MM.1S (cell line): ENCODE measurements around the gene SLC31A2.

Source experiments
- DNase-seq: peaks from one replicate; pipeline ENCODE4 v3.0.0-alpha.2; 2015
- H2AFZ ChIP-seq: fragments of 300-600 bp; sonication (generic); 2 replicates; pipeline ENCODE4 v1.6.0; 2016; ENCODE audit warnings: antibody characterized with exemption, low read length
- H3F3A ChIP-seq: fragments of 300-600 bp; sonication (generic); 2 replicates; pipeline ENCODE4 v1.6.1; 2016; ENCODE audit warnings: mild to moderate bottlenecking, antibody characterized with exemption, low read length, moderate library complexity, mixed read lengths; ENCODE audit not compliant: insufficient read depth
- H3K27ac ChIP-seq: fragments of 300-600 bp; sonication (generic); 2 replicates; pipeline ENCODE4 v1.5.1; 2016; ENCODE audit warnings: mild to moderate bottlenecking, low read length
- H3K27me3 ChIP-seq: fragments of 300-600 bp; sonication (generic); replicated peaks from 2 replicates; pipeline ENCODE4 v1.6.0; 2016; ENCODE audit warnings: low read length; ENCODE audit not compliant: insufficient read depth
- H3K36me3 ChIP-seq: fragments of 300-600 bp; sonication (generic); replicated peaks from 2 replicates; pipeline ENCODE4 v1.6.1; 2016; ENCODE audit warnings: mild to moderate bottlenecking, low read length, mixed read lengths; ENCODE audit not compliant: insufficient read depth
- H3K4me1 ChIP-seq: fragments of 300-600 bp; sonication (generic); 2 replicates; pipeline ENCODE4 v1.6.1; 2016; ENCODE audit warnings: low read length, mixed read lengths
- H3K4me2 ChIP-seq: fragments of 300-600 bp; sonication (generic); 2 replicates; pipeline ENCODE4 v1.6.0; 2016; ENCODE audit warnings: low read depth, low read length
- H3K4me3 ChIP-seq: fragments of 300-600 bp; sonication (generic); 2 replicates; pipeline ENCODE4 v1.5.1; 2016; ENCODE audit warnings: low read length, mixed read lengths
- H3K79me2 ChIP-seq: fragments of 300-600 bp; sonication (generic); 2 replicates; pipeline ENCODE4 v1.6.1; 2016; ENCODE audit warnings: mixed run types, low read length, mixed read lengths
- H3K9ac ChIP-seq: fragments of 300-600 bp; sonication (generic); 2 replicates; pipeline ENCODE4 v1.6.1; 2016; ENCODE audit warnings: low read length, mixed read lengths
- H3K9me2 ChIP-seq: fragments of 300-600 bp; sonication (generic); replicated peaks from 2 replicates; pipeline ENCODE4 v1.6.1; 2016; ENCODE audit warnings: mild to moderate bottlenecking, low read length, mixed read lengths; ENCODE audit not compliant: insufficient read depth
- H3K9me3 ChIP-seq: fragments of 300-600 bp; sonication (generic); replicated peaks from 2 replicates; pipeline ENCODE4 v1.6.1; 2016; ENCODE audit warnings: mild to moderate bottlenecking, low read length, mixed read lengths; ENCODE audit not compliant: insufficient read depth
- H4K20me1 ChIP-seq: fragments of 300-600 bp; sonication (generic); 2 replicates; pipeline ENCODE4 v1.6.1; 2016; ENCODE audit warnings: mild to moderate bottlenecking, low read length, moderate library complexity, mixed read lengths; ENCODE audit not compliant: insufficient read depth
- CTCF ChIP-seq: fragments of 300-600 bp; sonication (generic); IDR thresholded peaks from 2 replicates; pipeline ENCODE4 v1.5.1; 2016; ENCODE audit warnings: antibody characterized with exemption, low read length, mixed read lengths
- EZH2 ChIP-seq: fragments of 300-600 bp; sonication (generic); optimal IDR thresholded peaks from 2 replicates; pipeline ENCODE3; 2017; ENCODE audit warnings: low read depth, mild to moderate bottlenecking, antibody characterized with exemption, low read length, mixed read lengths
- EZH2phosphoT487 ChIP-seq: fragments of 300-600 bp; sonication (generic); IDR thresholded peaks from 2 replicates; pipeline ENCODE4 v1.6.1; 2018; ENCODE audit warnings: antibody characterized with exemption, low read length

SLC31A2 gene

GRCh38 chr9:113156880-113157279 lies 6.1 kb downstream of the SLC31A2 start:
- no peak for DNase-seq
- no peaks in the 10 kb centered on the region for H4K20me1 ChIP-seq
- TF ChIP-seq CTCF: no peak; the same call in 1 of the 2 replicates
- TF ChIP-seq EZH2phosphoT487: no peak
- no peak for TF ChIP-seq EZH2
- H3K79me2 ChIP-seq: no peaks in the 10 kb centered on the region
- H3K9me2 ChIP-seq: no peaks in the 10 kb centered on the region
- H3K27me3 ChIP-seq: no peaks in the 10 kb centered on the region
- no peaks in the 10 kb centered on the region for H3F3A ChIP-seq
- no peaks in the 10 kb centered on the region for H3K36me3 ChIP-seq
- no peak overlapping the region for H2AFZ ChIP-seq
- H3K4me1 ChIP-seq: no peaks in the 10 kb centered on the region
- H3K9me3 ChIP-seq: no peaks in the 10 kb centered on the region
- no peak overlapping the region for H3K9ac ChIP-seq
- H3K27ac ChIP-seq: no peak overlapping the region
- H3K4me2 ChIP-seq: no peak overlapping the region
- H3K4me3 ChIP-seq: no peak overlapping the region

- Histone ChIP-seq H3K4me1 (no peaks in the 10 kb centered on the region), H3K9ac (no peak overlapping the region), H3K4me2 (no peak overlapping the region), H3K9me3 (no peaks in the 10 kb centered on the region), H4K20me1 (no peaks in the 10 kb centered on the region), H3F3A (no peaks in the 10 kb centered on the region), H3K79me2 (no peaks in the 10 kb centered on the region), H3K36me3 (0 out of 2 replicates have a peak, but pooled peaks cover 3% of the 10 kb centered on the region), H3K27ac (no peak overlapping the region), H3K9me2 (no peaks in the 10 kb centered on the region), H3K27me3 (no peaks in the 10 kb centered on the region), H2AFZ (no peak overlapping the region), H3K4me3 (no peak overlapping the region)
- TF ChIP-seq EZH2phosphoT487 (no peak), CTCF (no peak), EZH2 (no peak)
- no peak for DNase-seq
These were observed 7.6 kb downstream of the SLC31A2 start for GRCh38 chr9:113158446-113158845.

GRCh38 chr9:113160571-113160970 lies 9.8 kb downstream of the SLC31A2 start:
- Histone ChIP-seq H3K4me3 (no peak overlapping the region), H3K4me1 (no peaks in the 10 kb centered on the region), H3K27me3 (no peaks in the 10 kb centered on the region), H3K79me2 (no peaks in the 10 kb centered on the region), H3K27ac (no peak overlapping the region), H3F3A (no peaks in the 10 kb centered on the region), H3K9ac (no peak overlapping the region), H4K20me1 (no peaks in the 10 kb centered on the region), H2AFZ (no peak overlapping the region), H3K9me3 (no peaks in the 10 kb centered on the region), H3K9me2 (no peaks in the 10 kb centered on the region), H3K4me2 (no peak overlapping the region), H3K36me3 (0 out of 2 replicates have a peak, but pooled peaks cover 5% of the 10 kb centered on the region)
- TF ChIP-seq CTCF (no peak), EZH2 (no peak)
- no peak for DNase-seq
